NCI-H774 (cell line): ENCODE measurements around the gene KPNA4.

Experiments
- DNase-seq: peaks from one replicate; lab custom pipeline; 2025; lab: John Stamatoyannopoulos, UW

The KPNA4 gene

DNA sequence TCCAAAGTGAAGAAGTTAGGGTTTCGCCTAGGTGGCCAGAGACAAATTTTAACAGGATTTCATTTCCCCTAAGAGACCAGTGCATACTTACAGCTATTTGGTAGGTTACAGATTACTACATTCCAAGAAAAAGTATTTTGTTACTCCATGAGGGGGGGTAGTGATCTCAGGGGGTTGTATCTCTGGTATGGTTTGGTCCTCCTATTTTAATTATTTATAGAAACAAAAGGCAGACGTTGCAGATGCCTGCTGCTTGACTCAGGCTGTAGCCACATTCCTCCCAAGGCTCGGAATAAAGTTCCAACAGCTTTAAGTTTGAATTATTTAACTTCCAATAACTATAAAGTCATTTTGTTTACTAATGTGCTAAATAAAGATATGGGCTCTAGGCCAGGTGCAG is 114.5 kb downstream of the KPNA4 start:
- no peak for DNase-seq

DNA sequence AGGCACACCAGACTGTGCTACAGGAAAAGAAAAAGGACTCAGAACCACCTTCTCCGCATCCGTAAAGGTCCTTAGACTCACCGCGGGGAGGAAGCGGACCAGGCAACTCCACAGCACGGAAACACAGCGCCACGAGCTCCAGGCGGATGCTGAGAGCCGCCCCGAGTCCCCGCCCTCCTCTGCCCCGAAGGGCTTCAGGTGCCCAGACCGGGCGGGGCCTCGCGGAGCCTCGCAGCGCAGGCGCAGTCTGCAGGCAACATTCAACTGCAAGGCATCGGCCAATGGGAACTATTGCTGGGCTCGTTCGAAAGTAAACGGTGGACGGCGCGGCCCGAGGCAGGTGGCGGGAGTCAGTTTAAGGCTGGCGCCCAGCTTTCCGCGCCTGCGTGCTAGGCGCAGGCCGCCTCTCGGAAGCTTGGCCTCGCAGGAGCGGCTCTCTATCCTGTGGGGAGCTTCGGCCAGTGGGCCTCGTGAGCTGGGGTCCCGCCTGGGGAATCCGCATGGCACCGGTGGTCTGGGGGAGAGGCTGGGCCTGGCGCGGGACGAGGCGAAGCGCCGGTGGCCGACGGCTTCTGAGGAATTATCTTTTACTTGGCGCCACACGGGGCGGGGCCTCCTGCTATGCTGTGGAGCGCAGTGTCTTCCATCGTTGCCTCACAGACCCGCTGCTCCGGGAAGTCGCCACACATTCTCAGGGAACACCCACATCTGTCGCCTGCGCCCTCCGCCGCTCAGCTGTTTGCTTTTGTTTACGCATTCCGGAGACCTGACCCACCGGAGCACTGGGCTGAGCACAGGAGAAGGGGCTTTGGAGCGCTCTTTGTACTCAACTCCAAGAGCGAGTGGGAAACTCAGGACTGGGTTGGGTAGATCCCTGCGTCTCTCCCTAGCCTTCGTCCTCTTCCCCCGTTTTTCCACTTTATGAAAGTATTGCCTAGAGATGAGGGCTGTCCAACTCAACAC is 115.5 kb downstream of the KPNA4 start, which contains the start of gene TRIM59:
TRIM59 (minus strand) TSS at position 151 of the 963 bp plus-strand sequence. CDS start 10,603 bp downstream, outside the sequence.
- DNase-seq, result peak; percentile 65

DNA sequence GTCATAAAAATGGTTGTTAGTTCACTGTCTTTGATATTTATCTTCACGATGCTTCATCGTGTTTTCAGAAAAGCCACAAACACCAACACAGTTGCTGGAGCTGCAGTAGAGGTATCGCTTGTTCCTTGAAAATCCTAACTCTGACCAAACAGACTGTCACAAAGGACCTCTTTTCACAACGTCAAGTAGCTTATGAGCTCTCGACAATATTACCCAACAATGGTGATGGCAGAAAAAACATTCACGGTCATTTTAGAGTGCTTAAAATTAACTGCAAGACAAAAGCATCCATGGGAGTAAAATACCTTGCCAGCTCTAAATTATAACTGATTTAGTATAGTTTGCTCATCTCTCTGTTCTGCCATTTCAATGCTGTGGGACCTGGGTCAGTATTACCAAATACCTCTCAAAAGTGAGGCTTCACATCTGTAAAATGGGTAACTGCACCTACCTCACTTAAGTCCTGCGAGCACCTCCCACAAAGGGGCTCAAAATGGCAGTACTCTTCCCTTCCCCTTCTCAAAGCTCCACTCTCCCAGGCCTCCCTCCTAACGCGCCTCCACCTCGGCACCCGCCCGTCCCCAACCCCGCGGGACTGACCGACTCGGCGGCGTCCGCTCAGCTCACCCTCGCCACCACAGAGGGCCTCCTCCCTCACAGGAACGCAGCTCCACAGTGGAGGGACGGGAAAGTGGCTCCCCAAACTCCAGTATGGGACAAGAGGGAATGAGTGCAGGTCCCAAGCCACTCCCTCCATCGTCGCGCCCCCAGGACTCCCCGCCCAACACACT is 116.3 kb downstream of the KPNA4 start:
- peak; percentile 42 for DNase-seq

DNA sequence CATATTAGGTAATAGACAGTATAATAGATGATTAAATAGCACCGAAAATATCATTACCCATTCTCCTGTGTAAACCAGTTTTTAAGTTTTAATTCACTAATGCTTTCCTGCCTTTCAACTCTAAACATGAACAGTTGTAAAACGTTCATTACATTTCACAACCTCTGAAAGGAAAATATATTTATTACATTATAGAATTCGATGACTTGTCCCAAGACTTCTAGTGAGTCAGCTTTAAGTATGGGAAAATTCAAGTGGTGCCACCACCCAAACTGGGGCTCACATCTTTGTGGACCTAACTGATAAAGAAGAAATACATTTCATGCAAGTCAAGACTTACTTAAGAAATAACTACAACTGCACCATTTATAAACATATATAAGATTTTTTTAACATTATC is 117.8 kb downstream of the KPNA4 start:
- no peak for DNase-seq

DNA sequence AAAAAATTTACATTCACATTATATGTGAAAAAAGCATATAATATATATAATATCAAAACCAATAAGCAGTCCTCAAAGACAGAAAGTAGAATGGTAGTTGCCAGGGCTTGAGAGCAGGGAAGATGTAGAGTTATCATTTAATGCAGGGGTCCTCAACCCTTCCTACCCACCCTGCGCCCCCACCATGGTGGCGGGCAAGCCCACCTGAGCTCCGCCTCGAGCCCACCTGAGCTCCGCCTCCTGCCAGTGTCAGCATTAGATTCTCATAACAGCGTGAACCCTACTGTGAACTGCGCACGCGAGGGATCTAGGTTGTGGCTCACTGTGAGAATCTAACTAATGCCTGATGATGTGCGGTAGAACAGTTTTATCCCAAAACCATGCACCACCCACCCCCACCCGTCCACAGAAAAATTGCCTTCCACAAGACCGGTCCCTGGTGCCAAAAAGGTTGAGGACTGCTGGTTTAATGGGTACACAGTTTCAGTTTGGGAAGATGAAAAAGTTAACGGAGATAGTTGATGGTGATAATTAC is 118.8 kb downstream of the KPNA4 start:
- DNase-seq, result no peak

DNA sequence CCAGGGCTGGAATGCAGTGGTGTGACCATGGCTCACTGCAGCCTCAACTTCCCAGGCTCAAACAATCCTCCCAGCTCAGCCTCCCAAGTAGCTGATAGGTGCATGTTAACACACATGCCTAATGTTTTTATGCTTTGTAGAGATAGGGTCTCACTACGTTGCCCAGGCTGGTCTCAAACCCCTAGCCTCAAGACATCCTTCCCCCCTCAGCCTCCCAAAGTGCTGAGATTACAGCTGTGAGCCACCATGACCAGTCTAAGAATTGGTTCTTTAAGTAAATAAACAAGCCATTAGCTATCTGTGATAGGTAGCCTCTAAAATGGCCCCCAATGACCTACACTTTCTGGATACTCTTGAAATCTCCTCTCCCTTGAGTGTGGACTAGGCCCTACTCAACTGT is 119.5 kb downstream of the KPNA4 start:
- no peak for DNase-seq
